Heart right ventricle (tissue), 16 donors: Measurements from ENCODE around the gene ECHDC3. TPM values are rescaled to one million over a fixed set of nuclear protein-coding genes. Genes with fewer than 3 reads are reported as not detected.
"Not testable (repeated sequence)": the region's sequence is repeated elsewhere in the genome, so short reads cannot be mapped to it uniquely, and the experiment has no call there.

Source experiments
- ATAC-seq, 8 donors: fragments of 200-7000 bp; cut with Tn5 transposase; one replicate each; pipeline ENCODE4 v1.9.1; 2020; ENCODE audit warnings: mild to moderate bottlenecking in 8 of 8, moderate library complexity in 8 of 8, moderate number of reproducible peaks in 1 of 8
- DNase-seq, 2 donors: peaks; one replicate each; pipeline ENCODE4 v3.0.0-alpha.2; 2020
- H3K27ac ChIP-seq, 10 donors: fragments of 200-600 bp; sonication (generic) in 2 of 10; one replicate each; pipeline versions ENCODE4 v1.5.0 to v1.8.0; 2020 to 2022; ENCODE audit warnings: mild to moderate bottlenecking in 3 of 10
- H3K27me3 ChIP-seq, 7 donors: fragments of 200-600 bp; one replicate each; pipeline ENCODE4 v1.8.0; 2021 to 2022; ENCODE audit warnings: mild to moderate bottlenecking in 2 of 7
- H3K36me3 ChIP-seq, 9 donors: fragments of 200-600 bp; sonication (generic) in 1 of 9; one replicate each; pipeline versions ENCODE4 v1.5.0 to v1.8.0; 2020 to 2022; ENCODE audit warnings: mild to moderate bottlenecking in 2 of 9
- H3K4me1 ChIP-seq, 9 donors: fragments of 200-600 bp; sonication (generic) in 1 of 9; one replicate each; pipeline versions ENCODE4 v1.5.0 to v1.8.0; 2020 to 2022; ENCODE audit warnings: mild to moderate bottlenecking in 4 of 9
- H3K4me3 ChIP-seq, 10 donors: fragments of 200-600 bp; sonication (generic) in 2 of 10; one replicate each; pipeline versions ENCODE4 v1.5.0 to v1.8.0; 2020 to 2022; ENCODE audit warnings: mild to moderate bottlenecking in 7 of 10, moderate library complexity in 2 of 10
- H3K9me3 ChIP-seq, 11 donors: fragments of 200-600 bp in 10 of 11; sonication (generic) in 2 of 11; one replicate each; pipeline versions ENCODE4 v1.5.0 to v1.8.0; 2013 to 2022; ENCODE audit warnings: mild to moderate bottlenecking in 2 of 11, control low read depth in 1 of 11, moderate library complexity in 1 of 11
- WGBS, 2 donors: extraction: QIAGEN DNeasy Blood & Tissue Kit; methylation state at CpG; one replicate each; pipeline ENCODE4 v1.1.7; 2013; ENCODE audit warnings: inconsistent platforms in 1 of 2; 5-methylcytosine and 5-hydroxymethylcytosine counted together
- intact Hi-C, 10 donors: fragments of 100-400 bp; cut with DNase I; formaldehyde crosslinking; loops; one replicate each; pipeline versions ENCODE4 v1.11.1 to v1.14.2; 2022
- polyA plus RNA-seq, 2 donors: library from polyadenylated mRNA; stranded (reverse); fragments of 200-250 nt; gene quantifications; one replicate each; pipeline ENCODE4 v1.2.3, GENCODE V29; 2013
- total RNA-seq, 10 donors: library from RNA; stranded (reverse); fragmentation: NEBNext Ultra II Directional in 3 of 10; extraction: Animal tissue kit (Norgen Biotek cat#: 25700) in 3 of 10; gene quantifications; one replicate each; pipeline versions ENCODE4 v1.2.1 to v1.2.4, GENCODE V29; 2021 to 2023
- TF ChIP-seq, protein P1 (sequence below), 9 donors: fragments of 200-600 bp; sonication (generic) in 2 of 9; IDR thresholded peaks; one replicate each; pipeline versions ENCODE4 v1.5.0 to v1.8.0; 2021 to 2022; ENCODE audit warnings: antibody characterized with exemption in 9 of 9, mild to moderate bottlenecking in 5 of 9, moderate library complexity in 1 of 9
- donor health status: Arrhythmogenic right ventricular cardiomyopathy.
- donor health status: ischemic (EF 13 %, LVEDD 7.1; RV severe dilation, severe dysfunction).
- donor health status: healthy with polysubstance abuse.
- donor health status: DM: no; HTN: yes; CAD: no.
- donor health status: DM: no; HTN: no; CAD: no.
- donor health status: ischemic (EF 25% LVEDD 6.9; RV normal size, moderate dysfunction).
- donor health status: ischemic (EF 25% LVEDD 5.7; RV mildly dilated, moderate dysfunction).
- donor health status: healthy.
- donor health status: DM: yes; HTN: yes; CAD: no.
- donor health status: Ischemic cardiomyopathy.
- donor health status: ischemic (EF 35%, LVEDD 5.7; RV mildly dilated, moderate dysfunction).
- donor health status: nonischemic (EF 11% LVEDD 7.7; RV severe dilation, severe dysfunction).
- donor health status: DM: yes; HTN: yes; CAD: no.
- donor health status: PGD.
- donor health status: ischemic (EF 29% LVEDD 5.4; RV normal size, mild dysfunction).
- donor health status: nonischemic (EF 23%, LVEDD 6.1; RV moderate dilation, normal function).

The ECHDC3 gene
- total and polyA plus RNA-seq, 12 donors: 15.0 to 114 (median 57.1) TPM

DNA sequence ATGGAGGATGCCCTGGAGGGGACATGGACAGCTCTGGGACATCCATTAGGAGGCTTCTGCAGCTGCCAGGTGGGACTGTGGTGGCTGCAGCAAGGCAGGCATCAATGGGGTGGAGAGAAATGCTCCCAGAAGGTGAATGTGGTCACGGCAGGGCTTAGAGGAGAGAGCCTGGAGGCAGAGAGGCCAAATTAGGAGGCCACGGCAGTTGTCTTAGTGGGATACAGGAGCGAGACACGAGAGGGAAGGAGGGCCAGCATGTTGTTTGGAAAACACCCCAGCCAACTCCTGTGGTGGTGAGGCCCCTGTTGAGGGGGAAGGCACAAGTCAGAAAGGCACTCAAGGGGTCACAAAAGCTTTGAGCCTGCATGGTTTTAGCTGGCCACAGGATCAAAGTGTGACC, 14.6 kb upstream of the ECHDC3 start:
- Histone ChIP-seq H3K36me3 (no peaks in the 10 kb centered on the region), H3K27ac (no peak overlapping the region), H3K4me1 (no peaks in the 10 kb centered on the region), H3K4me3 (no peak overlapping the region), H3K9me3 (peaks cover 0 to 9% (median 0%) of the 10 kb centered on the region in 11 donors), H3K27me3 (no peaks in the 10 kb centered on the region)
- TF ChIP-seq, protein P1, sequence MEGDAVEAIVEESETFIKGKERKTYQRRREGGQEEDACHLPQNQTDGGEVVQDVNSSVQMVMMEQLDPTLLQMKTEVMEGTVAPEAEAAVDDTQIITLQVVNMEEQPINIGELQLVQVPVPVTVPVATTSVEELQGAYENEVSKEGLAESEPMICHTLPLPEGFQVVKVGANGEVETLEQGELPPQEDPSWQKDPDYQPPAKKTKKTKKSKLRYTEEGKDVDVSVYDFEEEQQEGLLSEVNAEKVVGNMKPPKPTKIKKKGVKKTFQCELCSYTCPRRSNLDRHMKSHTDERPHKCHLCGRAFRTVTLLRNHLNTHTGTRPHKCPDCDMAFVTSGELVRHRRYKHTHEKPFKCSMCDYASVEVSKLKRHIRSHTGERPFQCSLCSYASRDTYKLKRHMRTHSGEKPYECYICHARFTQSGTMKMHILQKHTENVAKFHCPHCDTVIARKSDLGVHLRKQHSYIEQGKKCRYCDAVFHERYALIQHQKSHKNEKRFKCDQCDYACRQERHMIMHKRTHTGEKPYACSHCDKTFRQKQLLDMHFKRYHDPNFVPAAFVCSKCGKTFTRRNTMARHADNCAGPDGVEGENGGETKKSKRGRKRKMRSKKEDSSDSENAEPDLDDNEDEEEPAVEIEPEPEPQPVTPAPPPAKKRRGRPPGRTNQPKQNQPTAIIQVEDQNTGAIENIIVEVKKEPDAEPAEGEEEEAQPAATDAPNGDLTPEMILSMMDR (IDR thresholded peaks at IDR 0.05): no peak
- no peak for DNase-seq
- ATAC-seq: no peak
- 89% methylated on average over 4 of the region's 4 CpGs for WGBS, 2 donors
- intact Hi-C loops: loop anchor here in 3 of 10 donors (5.0 to 10.0 kb wide), 2 partner anchors 113 to 210 kb away; partner anchors contain the start of gene USP6NL (in 1 of the 3)

DNA sequence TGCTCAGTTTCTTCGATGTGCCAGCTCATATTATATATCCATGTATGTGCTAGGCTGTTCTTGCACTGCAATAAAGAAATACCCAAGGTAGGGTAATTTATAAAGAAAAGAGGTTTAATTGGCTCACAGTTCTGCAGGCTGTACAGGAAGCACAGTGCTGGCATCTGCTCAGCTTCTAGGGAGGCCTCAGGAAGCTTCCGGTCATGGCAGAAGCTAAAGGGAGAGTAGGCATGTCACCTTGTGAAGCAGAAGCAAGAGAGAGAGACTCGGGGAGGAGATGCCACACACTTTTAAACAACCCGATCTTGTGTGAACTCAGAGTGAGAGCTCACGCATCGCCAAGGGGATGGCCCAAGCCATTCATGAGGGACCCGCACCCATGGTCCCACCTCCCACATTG, 13.8 kb upstream of the ECHDC3 start:
- peaks cover 0 to 9% (median 0%) of the 10 kb centered on the region in 11 donors for H3K9me3 ChIP-seq
- WGBS, 2 donors: 95 to 98% methylated on average over 7 of the region's 7 CpGs
- H3K4me3 ChIP-seq: no peak overlapping the region
- no peaks in the 10 kb centered on the region for H3K27me3 ChIP-seq
- no peaks in the 10 kb centered on the region for H3K4me1 ChIP-seq
- H3K36me3 ChIP-seq: no peaks in the 10 kb centered on the region
- no peak overlapping the region for H3K27ac ChIP-seq
- TF ChIP-seq, protein P1 (IDR thresholded peaks at IDR 0.05): no peak
- intact Hi-C loops: loop anchor here in 3 of 10 donors (5.0 to 10.0 kb wide), 2 partner anchors 114 to 211 kb away; partner anchors contain the start of gene USP6NL (in 1 of the 3)
- ATAC-seq (no peak), DNase-seq (no peak)

DNA sequence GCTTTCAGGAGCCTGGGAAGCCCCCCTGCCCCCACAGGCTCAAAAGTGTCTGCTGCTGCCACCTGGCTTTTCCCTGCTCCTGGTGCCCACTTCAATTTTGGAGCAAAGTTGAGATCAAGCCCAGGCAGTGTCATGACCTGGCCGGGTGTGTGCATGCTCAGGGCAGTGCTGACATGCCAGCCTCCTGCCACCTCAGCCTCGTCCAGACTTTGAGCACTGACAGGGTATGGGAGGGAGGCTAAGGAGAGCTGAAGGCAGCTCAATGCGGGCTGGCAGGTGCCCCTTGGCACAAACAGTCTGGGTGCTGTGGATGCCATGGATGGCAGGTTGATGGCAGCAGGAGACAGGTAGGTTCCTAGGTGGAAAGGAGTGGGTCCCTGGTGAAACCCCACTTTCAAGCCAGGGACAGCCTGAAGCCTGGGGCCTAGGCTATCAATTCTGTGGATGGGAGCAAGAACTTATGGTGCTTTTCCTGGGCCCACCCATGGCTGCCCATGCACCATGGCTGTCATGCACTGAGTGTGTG, 12.3 kb upstream of the ECHDC3 start:
- Histone ChIP-seq H3K9me3 (peaks cover 0 to 9% (median 0%) of the 10 kb centered on the region in 11 donors), H3K36me3 (no peaks in the 10 kb centered on the region), H3K4me1 (no peaks in the 10 kb centered on the region), H3K27ac (no peak overlapping the region), H3K27me3 (no peaks in the 10 kb centered on the region), H3K4me3 (no peak overlapping the region)
- intact Hi-C loops: loop anchor here in 3 of 10 donors (5.0 to 10.0 kb wide), 2 partner anchors 115 to 213 kb away; partner anchors contain the start of gene USP6NL (in 1 of the 3)
- ATAC-seq (peak in 2 of 8 donors; percentile 17 to 50), DNase-seq (no peak)
- TF ChIP-seq, protein P1 (IDR thresholded peaks at IDR 0.05): no peak
- 60 to 72% methylated on average over 3 of the region's 3 CpGs for WGBS, 2 donors

DNA sequence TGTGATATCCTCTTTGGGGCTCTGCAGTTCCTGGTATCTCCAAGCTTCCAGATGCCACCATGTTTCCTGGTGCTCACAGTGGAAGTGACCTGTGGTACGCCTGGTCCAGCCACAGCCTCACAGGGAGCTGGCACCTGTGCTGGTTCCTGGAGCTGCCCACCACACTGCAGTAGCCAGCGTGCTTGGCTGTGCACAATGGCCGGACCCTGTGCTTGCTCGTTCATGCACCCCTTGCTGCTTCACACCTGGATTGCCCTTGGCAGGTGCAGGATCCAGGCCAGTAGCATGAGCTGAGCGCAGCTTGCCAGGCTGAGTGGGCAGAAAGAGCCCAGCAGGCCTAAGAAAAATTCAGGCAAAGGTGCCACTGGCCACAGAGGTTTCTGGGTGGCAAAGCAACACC, 11.4 kb upstream of the ECHDC3 start:
- no peak overlapping the region for H3K4me3 ChIP-seq
- TF ChIP-seq, protein P1 (IDR thresholded peaks at IDR 0.05): no peak
- ATAC-seq (no peak), DNase-seq (no peak)
- intact Hi-C loops: no loop called here
- WGBS, 2 donors: 94% methylated on average over 5 of the region's 5 CpGs
- H3K36me3 ChIP-seq: no peaks in the 10 kb centered on the region
- peaks cover 0 to 9% (median 0%) of the 10 kb centered on the region in 11 donors for H3K9me3 ChIP-seq
- H3K27ac ChIP-seq: no peak overlapping the region
- H3K4me1 ChIP-seq: no peaks in the 10 kb centered on the region
- no peaks in the 10 kb centered on the region for H3K27me3 ChIP-seq

DNA sequence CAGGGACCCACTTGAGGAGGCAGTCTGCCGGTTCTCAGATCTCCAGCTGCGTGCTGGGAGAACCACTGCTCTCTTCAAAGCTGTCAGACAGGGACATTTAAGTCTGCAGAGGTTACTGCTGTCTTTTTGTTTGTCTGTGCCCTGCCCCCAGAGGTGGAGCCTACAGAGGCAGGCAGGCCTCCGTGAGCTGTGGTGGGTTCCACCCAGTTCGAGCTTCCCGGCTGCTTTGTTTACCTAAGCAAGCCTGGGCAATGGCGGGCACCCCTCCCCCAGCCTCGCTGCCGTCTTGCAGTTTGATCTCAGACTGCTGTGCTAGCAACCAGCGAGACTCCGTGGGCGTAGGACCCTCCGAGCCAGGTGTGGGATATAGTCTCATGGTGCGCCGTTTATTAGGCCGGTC, 5.4 kb upstream of the ECHDC3 start:
- intact Hi-C loops, H3K27me3 ChIP-seq, DNase-seq, ATAC-seq, H3K9me3 ChIP-seq, H3K27ac ChIP-seq, H3K4me3 ChIP-seq, H3K4me1 ChIP-seq, H3K36me3 ChIP-seq: not testable (repeated sequence)
- WGBS, 2 donors: no CpG with 5 or more reads among the region's 15 CpGs

DNA sequence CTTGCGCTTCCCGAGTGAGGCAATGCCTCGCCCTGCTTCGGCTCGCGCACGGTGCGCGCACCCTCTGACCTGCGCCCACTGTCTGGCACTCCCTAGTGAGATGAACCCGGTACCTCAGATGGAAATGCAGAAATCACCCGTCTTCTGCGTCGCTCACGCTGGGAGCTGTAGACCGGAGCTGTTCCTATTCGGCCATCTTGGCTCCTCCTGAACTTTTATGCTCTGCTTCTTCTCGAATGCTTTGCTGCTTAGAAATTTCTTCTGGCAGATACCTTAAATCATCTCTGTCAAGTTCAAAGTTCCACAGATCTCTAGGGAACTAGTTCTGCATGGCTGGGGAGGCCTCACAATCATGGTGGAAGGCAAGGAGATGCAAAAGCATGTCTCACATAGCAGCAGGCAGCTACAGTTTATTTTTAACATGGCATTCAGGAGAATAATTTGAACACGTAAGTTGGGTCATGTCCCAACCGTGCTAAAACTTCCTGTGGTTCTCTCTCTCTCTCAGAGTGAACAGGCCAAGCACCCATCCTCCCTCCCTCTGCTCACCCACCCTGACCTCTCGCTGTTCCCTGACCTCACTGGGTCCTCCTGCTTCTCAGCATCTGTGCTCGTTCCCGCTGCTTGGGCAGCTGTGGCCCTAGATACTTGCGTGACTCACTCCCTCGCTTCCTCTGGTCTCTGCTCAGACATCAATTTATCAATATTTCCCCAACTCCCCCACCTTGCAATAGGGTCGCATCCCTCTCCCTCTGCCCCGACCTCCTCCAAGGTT, 4.7 kb upstream of the ECHDC3 start:
- 72 to 74% methylated on average over 17 to 25 of the region's 27 CpGs for WGBS, 2 donors
- H3K27ac ChIP-seq, H3K4me1 ChIP-seq, H3K27me3 ChIP-seq, H3K9me3 ChIP-seq, DNase-seq, H3K36me3 ChIP-seq, intact Hi-C loops: not testable (repeated sequence)
- H3K4me3 ChIP-seq: peak overlapping the region in 1 of 10 donors; percentile 1
- ATAC-seq: peak in 6 of 8 donors; percentile 31 to 73 (median 45)
